ENCODE results near the gene PRR20B. TPM values are rescaled to one million over a fixed set of nuclear protein-coding genes. Genes with fewer than 3 reads are reported as not detected.
A peak's percentile ranks its signal among the peaks of the same experiment; 100 is the strongest.
"Not testable (repeated sequence)": the region's sequence is repeated elsewhere in the genome, so short reads cannot be mapped to it uniquely, and the experiment has no call there.

PRR20B gene
- total RNA-seq (2014; rRNA removed; shearing (Covaris generic)) = not detected in 2 replicates

GRCh38 chr13:57147188-57147587 is at the start of gene PRR20B:
PRR20B (plus strand) TSS chr13:57147488; CDS start chr13:57147875, 387 bp downstream.
- H3K9me3 ChIP-seq (replicated peaks); H3K36me3 ChIP-seq; H3K27ac ChIP-seq; H3K4me1 ChIP-seq; H3K27me3 ChIP-seq; H3K4me3 ChIP-seq; DNase-seq: not testable (repeated sequence)

DNA sequence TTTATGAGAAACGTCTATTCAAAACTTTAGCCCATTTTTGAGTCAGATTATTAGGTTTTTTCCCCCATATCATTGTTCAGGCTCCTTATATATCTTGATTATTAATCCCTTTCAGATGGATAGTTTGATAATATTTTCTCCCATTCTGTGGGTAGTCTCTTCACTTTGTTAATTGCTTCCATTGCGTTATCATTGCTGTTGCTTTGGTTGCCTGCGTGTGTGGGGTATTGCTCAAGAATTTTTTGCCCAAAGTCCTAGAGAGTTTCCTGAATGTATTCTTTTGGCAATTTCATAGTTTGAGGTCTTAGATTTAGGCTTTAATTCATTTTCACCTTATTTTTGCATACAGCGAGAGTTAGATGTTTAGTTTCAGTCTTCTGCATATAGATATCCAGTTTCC is 32.3 kb upstream of the PRR20B start:
- no peaks in the 10 kb centered on the region for H3K36me3 ChIP-seq
- DNase-seq = no peak
- H3K27me3 ChIP-seq = no peaks in the 10 kb centered on the region
- H3K27ac ChIP-seq = no peak overlapping the region
- H3K9me3 ChIP-seq (replicated peaks) = no peaks in the 10 kb centered on the region
- H3K4me3 ChIP-seq = no peak overlapping the region
- no peaks in the 10 kb centered on the region for H3K4me1 ChIP-seq

GRCh38 chr13:57123681-57124080 is 23.6 kb upstream of the PRR20B start:
- Histone ChIP-seq H3K9me3 (replicated peaks) (no peaks in the 10 kb centered on the region), H3K27ac (no peak overlapping the region), H3K4me3 (no peak overlapping the region), H3K27me3 (no peaks in the 10 kb centered on the region), H3K36me3 (no peaks in the 10 kb centered on the region), H3K4me1 (no peaks in the 10 kb centered on the region)
- peak in 1 of 2 experiments; percentile 13 for DNase-seq

- H3K4me3 ChIP-seq = no peak overlapping the region
- no peaks in the 10 kb centered on the region for H3K27me3 ChIP-seq
- H3K27ac ChIP-seq = no peak overlapping the region
- H3K4me1 ChIP-seq = no peaks in the 10 kb centered on the region
- H3K36me3 ChIP-seq = no peaks in the 10 kb centered on the region
- DNase-seq = peak in 1 of 2 experiments; percentile 21
- no peaks in the 10 kb centered on the region for H3K9me3 ChIP-seq (replicated peaks)
Observed at GRCh38 chr13:57128909-57129308, 18.4 kb upstream of the PRR20B start.

DNA sequence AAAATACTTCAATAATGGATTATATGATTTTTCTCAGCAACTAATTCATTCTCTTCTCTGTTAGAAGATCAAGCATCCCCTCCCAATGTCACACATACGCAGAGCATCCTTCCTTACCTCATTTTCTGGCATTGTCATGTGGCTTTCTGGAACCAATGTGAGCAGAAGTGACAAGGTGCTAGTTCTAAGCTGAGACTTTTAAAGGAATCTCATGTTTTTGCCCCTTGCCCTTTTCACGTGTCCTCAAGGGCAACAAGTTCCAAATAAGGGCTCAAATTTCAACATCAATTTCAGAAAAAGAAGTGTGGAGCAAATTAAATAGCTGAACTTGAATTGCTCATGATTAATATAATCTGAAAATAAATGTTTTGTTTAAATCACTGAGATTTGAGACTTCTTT is 11.2 kb upstream of the PRR20B start:
- Histone ChIP-seq H3K4me3 (no peak overlapping the region), H3K27ac (no peak overlapping the region), H3K9me3 (replicated peaks) (no peaks in the 10 kb centered on the region), H3K27me3 (no peaks in the 10 kb centered on the region), H3K36me3 (no peaks in the 10 kb centered on the region), H3K4me1 (no peaks in the 10 kb centered on the region)
- DNase-seq = no peak

GRCh38 chr13:57137585-57137984 is 9.7 kb upstream of the PRR20B start:
- Histone ChIP-seq H3K36me3 (no peaks in the 10 kb centered on the region), H3K4me3 (no peak overlapping the region), H3K4me1 (no peaks in the 10 kb centered on the region), H3K27me3 (no peaks in the 10 kb centered on the region), H3K27ac (no peak overlapping the region), H3K9me3 (replicated peaks) (no peaks in the 10 kb centered on the region)
- DNase-seq = no peak

DNA sequence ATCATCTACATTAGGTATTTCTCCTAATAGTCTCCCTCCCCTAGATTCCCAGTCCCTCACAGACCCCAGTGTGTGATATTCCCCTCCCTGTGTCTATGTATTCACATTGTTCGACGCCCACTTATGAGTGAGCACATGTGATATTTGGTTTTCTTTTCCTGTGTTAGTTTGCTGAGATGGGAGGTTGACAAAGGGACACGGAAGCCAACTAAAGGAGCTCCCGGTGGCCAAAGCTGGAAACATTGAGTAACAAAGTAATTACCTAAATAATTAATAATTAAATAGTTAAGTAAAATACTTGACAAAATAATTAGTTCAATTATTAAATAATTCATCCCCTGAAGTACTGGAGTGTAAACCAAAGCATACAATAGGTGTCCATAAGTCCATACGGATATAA is 8.3 kb upstream of the PRR20B start:
- DNase-seq = no peak
- Histone ChIP-seq H3K27me3 (no peaks in the 10 kb centered on the region), H3K36me3 (no peaks in the 10 kb centered on the region), H3K27ac (no peak overlapping the region), H3K4me1 (no peaks in the 10 kb centered on the region), H3K4me3 (no peak overlapping the region), H3K9me3 (replicated peaks) (no peaks in the 10 kb centered on the region)

DNA sequence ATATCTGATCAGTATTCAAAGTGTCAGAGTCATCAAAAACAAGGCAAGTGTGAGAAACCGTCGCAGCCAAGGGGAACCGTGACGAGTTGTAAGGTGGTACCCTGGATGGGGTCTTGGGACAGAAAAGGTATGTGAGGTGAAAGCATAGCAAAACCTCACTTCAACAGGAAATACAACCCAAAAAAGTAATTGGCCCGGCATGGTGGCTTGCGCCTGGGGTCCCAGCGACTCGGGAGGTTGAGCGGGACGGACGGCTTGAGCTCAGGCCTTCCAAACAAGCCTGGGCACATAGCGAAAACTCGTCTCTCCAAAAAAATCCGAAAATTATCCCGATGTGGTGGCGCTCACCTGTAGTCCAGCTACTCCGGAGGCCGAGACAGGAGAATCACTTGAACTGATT is 7.5 kb upstream of the PRR20B start:
- H3K4me1 ChIP-seq = not testable (repeated sequence)

DNA sequence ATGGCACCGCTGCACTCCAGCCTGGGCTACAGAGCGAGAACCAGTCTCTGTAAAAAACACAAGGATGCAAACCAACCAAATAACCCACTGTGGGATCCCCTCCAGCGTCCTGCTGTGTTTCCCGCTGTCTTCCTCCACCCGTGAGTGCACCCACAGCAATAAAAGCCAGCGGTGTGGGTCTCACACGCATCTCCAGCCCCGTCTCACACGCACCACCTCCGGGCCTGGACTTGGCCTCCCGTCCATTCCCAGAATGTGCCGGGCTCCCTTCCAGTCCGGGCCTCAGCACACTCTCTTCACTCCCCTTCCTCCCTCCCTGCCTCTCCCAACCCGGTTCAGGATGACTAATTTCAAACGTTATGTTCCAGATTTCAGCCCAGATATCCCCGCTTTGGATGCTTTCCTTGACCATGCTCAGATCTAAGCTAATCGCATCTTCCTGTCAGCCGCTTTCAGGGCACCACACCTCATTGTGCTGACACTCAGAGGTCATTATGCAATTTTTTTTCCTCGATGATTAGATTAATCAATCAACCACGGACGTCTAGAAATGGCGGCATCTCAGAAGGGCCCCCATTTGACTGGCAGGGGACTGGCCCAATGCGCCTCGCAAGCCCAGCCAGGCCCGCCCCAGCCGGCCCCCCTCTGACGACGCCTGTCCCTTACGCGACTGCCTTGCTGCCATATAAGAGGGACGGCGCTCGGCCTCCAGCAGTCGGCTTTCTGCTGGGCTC is 6.9 kb upstream of the PRR20B start, which contains the start of gene PRR20A:
TSS of gene PRR20A (plus strand) at position 684 of the 734 bp plus-strand sequence. CDS start 387 bp downstream, outside the sequence.
- not testable (repeated sequence) for H3K4me1 ChIP-seq; H3K4me3 ChIP-seq; H3K27ac ChIP-seq; DNase-seq; H3K36me3 ChIP-seq; H3K27me3 ChIP-seq; H3K9me3 ChIP-seq (replicated peaks)

More for the DNA sequence above, 7.5 kb upstream of the PRR20B start:
- not testable (repeated sequence) for H3K36me3 ChIP-seq; DNase-seq; H3K4me3 ChIP-seq; H3K27me3 ChIP-seq; H3K9me3 ChIP-seq (replicated peaks); H3K27ac ChIP-seq

- not testable (repeated sequence) for H3K9me3 ChIP-seq (replicated peaks); H3K4me1 ChIP-seq; H3K27me3 ChIP-seq; H3K36me3 ChIP-seq; H3K4me3 ChIP-seq; DNase-seq; H3K27ac ChIP-seq
Observed at GRCh38 chr13:57148106-57148505, 818 bp downstream of the PRR20B start.

GRCh38 chr13:57153761-57154160 is 6.5 kb downstream of the PRR20B start, which contains the start of gene PRR20C:
PRR20C (plus strand) TSS chr13:57154061; CDS start chr13:57154448, 387 bp downstream.
- H3K9me3 ChIP-seq (replicated peaks); H3K4me1 ChIP-seq: not testable (repeated sequence)

DNA sequence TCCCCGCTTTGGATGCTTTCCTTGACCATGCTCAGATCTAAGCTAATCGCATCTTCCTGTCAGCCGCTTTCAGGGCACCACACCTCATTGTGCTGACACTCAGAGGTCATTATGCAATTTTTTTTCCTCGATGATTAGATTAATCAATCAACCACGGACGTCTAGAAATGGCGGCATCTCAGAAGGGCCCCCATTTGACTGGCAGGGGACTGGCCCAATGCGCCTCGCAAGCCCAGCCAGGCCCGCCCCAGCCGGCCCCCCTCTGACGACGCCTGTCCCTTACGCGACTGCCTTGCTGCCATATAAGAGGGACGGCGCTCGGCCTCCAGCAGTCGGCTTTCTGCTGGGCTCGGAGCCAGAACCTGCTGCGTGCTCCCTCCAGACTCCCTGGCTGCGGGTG is 13.0 kb downstream of the PRR20B start, which contains the start of gene PRR20D:
TSS of gene PRR20D (plus strand) at position 301 of the 400 bp plus-strand sequence. CDS start 387 bp downstream, outside the sequence.
- not testable (repeated sequence) for H3K27me3 ChIP-seq; H3K36me3 ChIP-seq; H3K4me1 ChIP-seq; H3K9me3 ChIP-seq (replicated peaks); DNase-seq; H3K27ac ChIP-seq; H3K4me3 ChIP-seq

More at GRCh38 chr13:57153761-57154160, 6.5 kb downstream of the PRR20B start, which contains the start of gene PRR20C:
- not testable (repeated sequence) for H3K27me3 ChIP-seq, H3K36me3 ChIP-seq, H3K27ac ChIP-seq, H3K4me3 ChIP-seq, DNase-seq

GRCh38 chr13:57166897-57167296 is 19.6 kb downstream of the PRR20B start, which contains the start of gene PRR20E:
PRR20E (plus strand) TSS chr13:57167197; CDS start chr13:57167584, 387 bp downstream.
- not testable (repeated sequence) for H3K4me1 ChIP-seq, H3K27ac ChIP-seq

GRCh38 chr13:57191667-57192066 is 44.4 kb downstream of the PRR20B start:
- H3K4me3 ChIP-seq = no peak overlapping the region
- no peak for DNase-seq
- H3K36me3 ChIP-seq = no peaks in the 10 kb centered on the region
- no peak overlapping the region for H3K27ac ChIP-seq
- peaks cover 4% of the 10 kb centered on the region; the same call in 1 of the 2 replicates for H3K4me1 ChIP-seq
- no peaks in the 10 kb centered on the region for H3K9me3 ChIP-seq (replicated peaks)
- no peaks in the 10 kb centered on the region for H3K27me3 ChIP-seq

More at GRCh38 chr13:57166897-57167296, 19.6 kb downstream of the PRR20B start, which contains the start of gene PRR20E:
- H3K27me3 ChIP-seq; H3K36me3 ChIP-seq; H3K4me3 ChIP-seq; DNase-seq; H3K9me3 ChIP-seq (replicated peaks): not testable (repeated sequence)

Data from SJCRH30 (cell line).